ENCODE measurements around the gene ST3GAL5.
"Not testable (repeated sequence)": the region's sequence is repeated elsewhere in the genome, so short reads cannot be mapped to it uniquely, and the experiment has no call there.

ST3GAL5 gene

GRCh38 chr2:85840091-85840490, 48.7 kb downstream of the ST3GAL5 start:
- DNase-seq (ENCODE audit: low read depth in 2 of 3, low spot score in 2 of 3), result no peak

GRCh38 chr2:85839461-85839860, 49.3 kb downstream of the ST3GAL5 start:
- no peak for DNase-seq (ENCODE audit: low read depth in 2 of 3, low spot score in 2 of 3)

- no peak for DNase-seq (ENCODE audit: low read depth in 2 of 3, low spot score in 2 of 3)
Observed at GRCh38 chr2:85838641-85839040, 50.1 kb downstream of the ST3GAL5 start.

- no peak for DNase-seq (ENCODE audit: low read depth in 2 of 3, low spot score in 2 of 3)
Observed at GRCh38 chr2:85838181-85838580, 50.6 kb downstream of the ST3GAL5 start.

GRCh38 chr2:85834466-85834865, 54.3 kb downstream of the ST3GAL5 start:
- no peak for DNase-seq (ENCODE audit: low read depth in 2 of 3, low spot score in 2 of 3)

GRCh38 chr2:85831735-85832134, 57.1 kb downstream of the ST3GAL5 start:
- no peak for DNase-seq (ENCODE audit: low read depth in 2 of 3, low spot score in 2 of 3)

GRCh38 chr2:85830645-85831044, 58.1 kb downstream of the ST3GAL5 start:
- DNase-seq (ENCODE audit: low read depth in 2 of 3, low spot score in 2 of 3), result no peak

GRCh38 chr2:85829394-85829793, 59.4 kb downstream of the ST3GAL5 start:
- not testable (repeated sequence) for DNase-seq (ENCODE audit: low read depth in 2 of 3, low spot score in 2 of 3)

GRCh38 chr2:85828725-85829124, 60.1 kb downstream of the ST3GAL5 start:
- no peak for DNase-seq (ENCODE audit: low read depth in 2 of 3, low spot score in 2 of 3)

GRCh38 chr2:85827879-85828569, 60.8 kb downstream of the ST3GAL5 start:
- DNase-seq (ENCODE audit: low read depth in 2 of 3, low spot score in 2 of 3), result no peak

- peak; percentile 47 to 80 (median 65) for DNase-seq (ENCODE audit: low read depth in 2 of 3, low spot score in 2 of 3)
Observed at GRCh38 chr2:85826990-85827878, 61.6 kb downstream of the ST3GAL5 start.

- DNase-seq (ENCODE audit: low read depth in 2 of 3, low spot score in 2 of 3), result no peak
Observed at GRCh38 chr2:85823951-85824350, 64.8 kb downstream of the ST3GAL5 start.

GRCh38 chr2:85822766-85823165, 66.0 kb downstream of the ST3GAL5 start:
- no peak for DNase-seq (ENCODE audit: low read depth in 2 of 3, low spot score in 2 of 3)

GRCh38 chr2:85819811-85820510, 68.8 kb downstream of the ST3GAL5 start:
- DNase-seq (ENCODE audit: low read depth in 2 of 3, low spot score in 2 of 3), result no peak

- DNase-seq (ENCODE audit: low read depth in 2 of 3, low spot score in 2 of 3), result no peak
Observed at GRCh38 chr2:85814802-85815550, 73.8 kb downstream of the ST3GAL5 start.

GRCh38 chr2:85813982-85814801, 74.6 kb downstream of the ST3GAL5 start:
- peak; percentile 57 to 85 (median 81) for DNase-seq (ENCODE audit: low read depth in 2 of 3, low spot score in 2 of 3)

GRCh38 chr2:85813211-85813981, 75.4 kb downstream of the ST3GAL5 start:
- no peak for DNase-seq (ENCODE audit: low read depth in 2 of 3, low spot score in 2 of 3)

GRCh38 chr2:85812094-85812735, 76.6 kb downstream of the ST3GAL5 start:
- no peak for DNase-seq (ENCODE audit: low read depth in 2 of 3, low spot score in 2 of 3)
